WERI-Rb-1 (cell line): ENCODE results near the gene JPH2.

Source experiments
- DNase-seq: peaks from one replicate; pipeline ENCODE4 v3.0.0-alpha.2; 2020
- H3K27ac ChIP-seq: fragments of 250-450 bp; sonication (Bioruptor Pico); 2 replicates; pipeline ENCODE4 v1.5.1; 2020; ENCODE audit warnings: mild to moderate bottlenecking, moderate library complexity
- H3K27me3 ChIP-seq: fragments of 250-450 bp; sonication (Bioruptor Pico); 2 replicates; pipeline ENCODE4 v1.5.1; 2021; ENCODE audit warnings: mild to moderate bottlenecking, low read depth, moderate library complexity; ENCODE audit not compliant: insufficient read depth, severe bottlenecking
- H3K36me3 ChIP-seq: fragments of 250-450 bp; sonication (Bioruptor Pico); 2 replicates; pipeline ENCODE4 v1.5.1; 2020; ENCODE audit warnings: mild to moderate bottlenecking, moderate library complexity
- H3K4me3 ChIP-seq: 2 replicates; pipeline ENCODE4 v1.5.1; 2011; ENCODE audit warnings: low read depth, mild to moderate bottlenecking, control low read depth, low read length
- H3K9me3 ChIP-seq: fragments of 250-450 bp; sonication (Bioruptor Pico); 2 replicates; pipeline ENCODE4 v1.5.1; 2021; ENCODE audit warnings: mild to moderate bottlenecking, moderate library complexity; ENCODE audit not compliant: severe bottlenecking
- CTCF ChIP-seq: IDR thresholded peaks from 2 replicates; pipeline ENCODE4 v1.5.1; 2011; ENCODE audit warnings: low read depth, mild to moderate bottlenecking, control low read depth, inconsistent platforms, low read length

Gene JPH2

GRCh38 chr20:44084439-44084838 is 102.5 kb downstream of the JPH2 start:
- H3K4me3 ChIP-seq: no peak overlapping the region
- DNase-seq: no peak
- no peak for TF ChIP-seq CTCF
- H3K27ac ChIP-seq: no peak overlapping the region
- H3K36me3 ChIP-seq: no peaks in the 10 kb centered on the region
- no peaks in the 10 kb centered on the region for H3K27me3 ChIP-seq
- no peaks in the 10 kb centered on the region for H3K9me3 ChIP-seq

- H3K4me3 ChIP-seq: no peak overlapping the region
- H3K36me3 ChIP-seq: no peaks in the 10 kb centered on the region
- TF ChIP-seq CTCF: no peak
- DNase-seq: no peak
- no peak overlapping the region for H3K27ac ChIP-seq
- H3K27me3 ChIP-seq: no peaks in the 10 kb centered on the region
- H3K9me3 ChIP-seq: no peaks in the 10 kb centered on the region
These were observed 103.6 kb downstream of the JPH2 start for GRCh38 chr20:44083220-44083933.

GRCh38 chr20:44081888-44082287 is 105.1 kb downstream of the JPH2 start:
- no peak for TF ChIP-seq CTCF
- H3K27ac ChIP-seq: no peak overlapping the region
- H3K4me3 ChIP-seq: no peak overlapping the region
- no peaks in the 10 kb centered on the region for H3K9me3 ChIP-seq
- no peaks in the 10 kb centered on the region for H3K27me3 ChIP-seq
- DNase-seq: no peak
- H3K36me3 ChIP-seq: no peaks in the 10 kb centered on the region

GRCh38 chr20:44081476-44081875 is 105.5 kb downstream of the JPH2 start:
- DNase-seq: no peak
- Histone ChIP-seq H3K36me3 (no peaks in the 10 kb centered on the region), H3K27ac (no peak overlapping the region), H3K4me3 (no peak overlapping the region), H3K27me3 (no peaks in the 10 kb centered on the region), H3K9me3 (no peaks in the 10 kb centered on the region)
- TF ChIP-seq CTCF: no peak

GRCh38 chr20:44080646-44081267 is 106.2 kb downstream of the JPH2 start:
- Histone ChIP-seq H3K4me3 (no peak overlapping the region), H3K27me3 (no peaks in the 10 kb centered on the region), H3K9me3 (no peaks in the 10 kb centered on the region), H3K36me3 (no peaks in the 10 kb centered on the region), H3K27ac (no peak overlapping the region)
- TF ChIP-seq CTCF: peak; percentile 90
- DNase-seq: peak; percentile 67
